ENCODE measurements around the gene DUSP9.

DNA sequence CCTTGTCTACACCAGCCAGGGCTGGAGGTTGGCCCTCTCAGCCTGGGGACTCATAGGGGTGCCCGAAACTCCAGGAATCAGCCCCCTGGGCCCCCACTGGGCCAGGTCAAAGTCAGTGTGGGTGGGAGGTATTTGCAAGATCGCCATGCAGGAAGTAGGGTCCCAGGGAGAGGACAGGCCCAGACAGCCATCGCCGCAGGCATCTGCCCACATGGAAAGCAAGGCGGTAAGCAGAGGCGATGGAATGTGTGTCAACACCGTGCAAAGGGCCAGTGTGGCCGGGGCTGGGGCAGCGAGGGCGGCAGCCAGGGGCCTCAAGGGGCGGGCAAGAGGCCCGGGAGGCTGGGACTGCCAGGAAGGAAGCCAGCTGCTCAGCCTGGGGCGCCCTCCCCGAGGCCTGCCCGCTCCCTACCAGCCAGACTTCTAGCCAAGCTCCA lies 19.3 kb upstream of the DUSP9 start:
- TF ChIP-seq, protein P1, sequence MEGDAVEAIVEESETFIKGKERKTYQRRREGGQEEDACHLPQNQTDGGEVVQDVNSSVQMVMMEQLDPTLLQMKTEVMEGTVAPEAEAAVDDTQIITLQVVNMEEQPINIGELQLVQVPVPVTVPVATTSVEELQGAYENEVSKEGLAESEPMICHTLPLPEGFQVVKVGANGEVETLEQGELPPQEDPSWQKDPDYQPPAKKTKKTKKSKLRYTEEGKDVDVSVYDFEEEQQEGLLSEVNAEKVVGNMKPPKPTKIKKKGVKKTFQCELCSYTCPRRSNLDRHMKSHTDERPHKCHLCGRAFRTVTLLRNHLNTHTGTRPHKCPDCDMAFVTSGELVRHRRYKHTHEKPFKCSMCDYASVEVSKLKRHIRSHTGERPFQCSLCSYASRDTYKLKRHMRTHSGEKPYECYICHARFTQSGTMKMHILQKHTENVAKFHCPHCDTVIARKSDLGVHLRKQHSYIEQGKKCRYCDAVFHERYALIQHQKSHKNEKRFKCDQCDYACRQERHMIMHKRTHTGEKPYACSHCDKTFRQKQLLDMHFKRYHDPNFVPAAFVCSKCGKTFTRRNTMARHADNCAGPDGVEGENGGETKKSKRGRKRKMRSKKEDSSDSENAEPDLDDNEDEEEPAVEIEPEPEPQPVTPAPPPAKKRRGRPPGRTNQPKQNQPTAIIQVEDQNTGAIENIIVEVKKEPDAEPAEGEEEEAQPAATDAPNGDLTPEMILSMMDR (IDR thresholded peaks at IDR 0.05), result no peak
- no peak for TF ChIP-seq POLR2A (IDR thresholded peaks at IDR 0.05)

All from heart left ventricle (tissue), 13 donors.